Endothelial cell of umbilical vein (primary cell): ENCODE measurements around the gene TEX19. TPM values are rescaled to one million over a fixed set of nuclear protein-coding genes. Genes with fewer than 3 reads are reported as not detected.

Source experiments
- BruUV-seq: library from RNA; stranded (reverse); fragments of 400-500 nt; replicated peaks from 2 replicates; lab custom pipeline; 2021; lab: Mats Ljungman, UMichigan
- CTCF ChIA-PET: fragments of 300-600, 350-600 bp; sonication (Branson Sonifier 250); formaldehyde crosslinking; loops from one replicate; lab custom pipeline; 2021; ENCODE audit warnings: antibody characterized with exemption, inconsistent platforms; lab: Charles Lee
- POLR2A ChIA-PET: fragments of 300-600, 350-600 bp; sonication (Branson Sonifier 250); formaldehyde crosslinking; loops from one replicate; lab custom pipeline; 2021; ENCODE audit warnings: antibody characterized with exemption, inconsistent platforms; lab: Charles Lee
- DNase-seq: peaks from one replicate; pipeline ENCODE4 v3.0.0-alpha.2; 2011; ENCODE audit warnings: low read depth, low spot score
- FAIRE-seq: peaks from 2 replicates; lab custom pipeline; 2011; peaks lifted over from hg19 to GRCh38; lab: Jason Lieb, UNC
- H2AFZ ChIP-seq: 2 replicates; pipeline ENCODE4 v1.6.0; 2012; ENCODE audit warnings: low read depth, low read length, control low read depth, inconsistent platforms
- H3K27ac ChIP-seq: 2 replicates; pipeline ENCODE4 v1.5.1; 2011; ENCODE audit warnings: low read depth, mild to moderate bottlenecking, control low read depth, low read length, moderate library complexity; ENCODE audit not compliant: insufficient read depth
- H3K27me3 ChIP-seq, 2 experiments: 2 replicates each; pipeline versions ENCODE4 v1.6.0 to v1.6.1; 2011; ENCODE audit warnings: low read length in 2 of 2, mixed read lengths in 1 of 2; ENCODE audit not compliant: control insufficient read depth in 2 of 2, insufficient read depth in 2 of 2
- H3K36me3 ChIP-seq, 2 experiments: 2 replicates in 1 of 2; 3 replicates in 1 of 2; pipeline ENCODE4 v1.5.1; 2011; ENCODE audit warnings: low read length in 2 of 2, mild to moderate bottlenecking in 1 of 2, moderate library complexity in 1 of 2; ENCODE audit not compliant: control insufficient read depth in 2 of 2, insufficient read depth in 2 of 2; ENCODE audit errors: extremely low read depth in 1 of 2
- H3K4me1 ChIP-seq: 3 replicates; pipeline ENCODE4 v1.5.1; 2011; ENCODE audit warnings: mild to moderate bottlenecking, low read length; ENCODE audit not compliant: control insufficient read depth, insufficient read depth; ENCODE audit errors: extremely low read depth
- H3K4me2 ChIP-seq: 2 replicates; pipeline ENCODE4 v1.6.1; 2011; ENCODE audit warnings: low read length, control low read depth, mixed read lengths; ENCODE audit not compliant: insufficient read depth
- H3K4me3 ChIP-seq, 3 experiments: fragments of 200-600 bp in 1 of 3; sonication (generic), shearing (Covaris generic) in 1 of 3; replicated peaks in 1 of 3; 2 replicates each; pipeline ENCODE4 v1.5.1; 2011 to 2016; ENCODE audit warnings: control low read depth in 3 of 3, low read length in 3 of 3, mild to moderate bottlenecking in 2 of 3, inconsistent platforms in 1 of 3, low read depth in 1 of 3, moderate library complexity in 1 of 3; ENCODE audit not compliant: insufficient read depth in 1 of 3
- H3K79me2 ChIP-seq: 2 replicates; pipeline ENCODE4 v1.6.0; 2012; ENCODE audit warnings: low read length, inconsistent platforms; ENCODE audit not compliant: control insufficient read depth, insufficient read depth
- H3K9ac ChIP-seq: replicated peaks from 2 replicates; pipeline ENCODE3; 2011; ENCODE audit warnings: low read length, control low read depth; ENCODE audit not compliant: insufficient read depth; ENCODE audit errors: extremely low read depth
- H3K9me1 ChIP-seq: replicated peaks from 3 replicates; pipeline ENCODE4 v1.6.0; 2011; ENCODE audit warnings: mild to moderate bottlenecking, low read length; ENCODE audit not compliant: control insufficient read depth, insufficient read depth; ENCODE audit errors: extremely low read depth
- H3K9me3 ChIP-seq: replicated peaks from 2 replicates; pipeline ENCODE4 v1.5.1; 2012; ENCODE audit warnings: low read length, inconsistent platforms; ENCODE audit not compliant: control insufficient read depth, insufficient read depth
- H4K20me1 ChIP-seq: replicated peaks from 2 replicates; pipeline ENCODE3; 2011; ENCODE audit warnings: mild to moderate bottlenecking, low read length; ENCODE audit not compliant: control insufficient read depth, insufficient read depth; ENCODE audit errors: extremely low read depth
- CTCF ChIP-seq, 2 donors: IDR thresholded peaks; 1 replicate in 1 of 2; 2 replicates in 1 of 2; pipeline ENCODE4 v1.5.1; 2011; ENCODE audit warnings: low read length in 2 of 2, mild to moderate bottlenecking in 2 of 2, moderate library complexity in 2 of 2, control low read depth in 1 of 2, inconsistent platforms in 1 of 2, low read depth in 1 of 2; ENCODE audit not compliant: insufficient read depth in 1 of 2; ENCODE audit errors: extremely low read depth in 1 of 2
- EZH2 ChIP-seq: IDR thresholded peaks from 2 replicates; pipeline ENCODE4 v1.6.1; 2012; ENCODE audit warnings: borderline replicate concordance, low read depth, mild to moderate bottlenecking, moderate library complexity, low read length, inconsistent platforms; ENCODE audit not compliant: severe bottlenecking
- FOS ChIP-seq: IDR thresholded peaks from 2 replicates; pipeline ENCODE4 v1.6.1; 2011; ENCODE audit warnings: mild to moderate bottlenecking, low read length, moderate library complexity, borderline replicate concordance; ENCODE audit not compliant: insufficient read depth
- GATA2 ChIP-seq: IDR thresholded peaks from 2 replicates; pipeline ENCODE4 v1.7.0; 2011; ENCODE audit warnings: low read depth, mild to moderate bottlenecking, moderate library complexity, mixed read lengths, low read length; ENCODE audit not compliant: insufficient read length, insufficient read depth
- JUN ChIP-seq: IDR thresholded peaks from 2 replicates; pipeline ENCODE4 v1.6.1; 2011; ENCODE audit warnings: borderline replicate concordance, low read depth; ENCODE audit not compliant: insufficient read length, insufficient read depth
- MAX ChIP-seq: IDR thresholded peaks from 2 replicates; pipeline ENCODE4 v1.6.1; 2011; ENCODE audit not compliant: insufficient read depth, insufficient read length
- MYC ChIP-seq: IDR thresholded peaks from one replicate; pipeline ENCODE4 v1.6.1; 2011; ENCODE audit warnings: mild to moderate bottlenecking, low read depth, low read length
- POLR2A ChIP-seq: IDR thresholded peaks from 2 replicates; pipeline ENCODE4 v1.6.1; 2012; ENCODE audit warnings: low read depth, mild to moderate bottlenecking, control low read depth, low read length
- POLR2AphosphoS5 ChIP-seq: IDR thresholded peaks from 2 replicates; pipeline ENCODE4 v1.6.1; 2012; ENCODE audit warnings: low read depth, mild to moderate bottlenecking, control low read depth, low read length, moderate library complexity; ENCODE audit not compliant: insufficient read depth
- dilution Hi-C: fragments of 300-500 bp; cut with MboI; formaldehyde crosslinking; loops from one replicate; pipeline ENCODE4 v1.15.0; 2019; ENCODE audit warnings: low sequenced_read_pairs; ENCODE audit not compliant: extremely low pct_ligation_motif_present
- intact Hi-C: fragments of 100-400 bp; cut with micrococcal nuclease; formaldehyde crosslinking; loops from one replicate; pipeline ENCODE4 v1.10.0; 2022
- polyA plus RNA-seq, 4 experiments: library from polyadenylated mRNA; depleted of rRNA in 3 of 4; stranded (reverse) in 3 of 4; unstranded in 1 of 4; fragments of >200 nt; gene quantifications; 2 replicates each; pipeline versions ENCODE4 v1.2.1 to v1.2.3, GENCODE V29; 2011 to 2012; ENCODE audit warnings: missing spikeins in 1 of 4
- total RNA-seq: library from RNA; stranded (reverse); gene quantifications from 2 replicates; pipeline ENCODE4 v1.2.3, GENCODE V29; 2021

The TEX19 gene
- total and polyA plus RNA-seq, 2 donors (not counting 3 experiments of a cell fraction or from before 2014, with no cell fraction given), result 0.06 TPM; not detected in 1

GRCh38 chr17:82388223-82388921, 29.3 kb downstream of the TEX19 start:
- no peaks in the 10 kb centered on the region for H3K9me1 ChIP-seq
- H3K79me2 ChIP-seq, result no peaks in the 10 kb centered on the region
- CTCF ChIA-PET, result no interaction called here
- H3K27me3 ChIP-seq, result no peaks in the 10 kb centered on the region
- H4K20me1 ChIP-seq, result no peaks in the 10 kb centered on the region
- TF ChIP-seq POLR2AphosphoS5 (no peak), MAX (no peak), JUN (no peak), MYC (no peak)
- FAIRE-seq (no peak), DNase-seq (no peak)
- dilution Hi-C loops (no loop called here), intact Hi-C loops (no loop called here)
- no TSS peak for BruUV-seq
- H3K9ac ChIP-seq, result no peak overlapping the region
- H3K9me3 ChIP-seq, result no peaks in the 10 kb centered on the region
- H3K36me3 ChIP-seq, result no peaks in the 10 kb centered on the region
- POLR2A ChIA-PET, result no interaction called here
- no peak overlapping the region for H3K4me3 ChIP-seq
- H2AFZ ChIP-seq, result no peak overlapping the region
- no peak overlapping the region for H3K4me2 ChIP-seq
- no peaks in the 10 kb centered on the region for H3K4me1 ChIP-seq
- H3K27ac ChIP-seq, result no peak overlapping the region

- no peaks in the 10 kb centered on the region for H3K9me1 ChIP-seq
- no peak overlapping the region for H3K4me3 ChIP-seq
- H2AFZ ChIP-seq, result no peak overlapping the region
- H3K36me3 ChIP-seq, result no peaks in the 10 kb centered on the region
- intact Hi-C loops (no loop called here), dilution Hi-C loops (no loop called here)
- H4K20me1 ChIP-seq, result no peaks in the 10 kb centered on the region
- DNase-seq, result no peak
- no peak overlapping the region for H3K27ac ChIP-seq
- H3K4me1 ChIP-seq, result no peaks in the 10 kb centered on the region
- ChIA-PET POLR2A (no interaction called here), CTCF (no interaction called here)
- TF ChIP-seq POLR2A, result no peak
- TF ChIP-seq CTCF (IDR thresholded peaks at IDR 0.05; ENCODE audit: extremely low read depth in 1 of 2, insufficient read depth in 1 of 2, low read depth in 1 of 2, low read length in 2 of 2), result no peak
- no peak for TF ChIP-seq MYC
- TF ChIP-seq JUN, result no peak
- TF ChIP-seq EZH2, result no peak
- TF ChIP-seq GATA2, result no peak
- TF ChIP-seq POLR2AphosphoS5, result no peak
- no peak for TF ChIP-seq FOS
- no peak for TF ChIP-seq MAX
- no peak overlapping the region for H3K4me2 ChIP-seq
- H3K79me2 ChIP-seq, result no peaks in the 10 kb centered on the region
- H3K27me3 ChIP-seq, result no peaks in the 10 kb centered on the region
- no peak for FAIRE-seq
- H3K9me3 ChIP-seq, result no peaks in the 10 kb centered on the region
- BruUV-seq, result no TSS peak
- H3K9ac ChIP-seq, result no peak overlapping the region
These were observed 29.9 kb downstream of the TEX19 start for GRCh38 chr17:82388922-82389283.
